Subcutaneous abdominal adipose tissue (tissue), 5 donors: ENCODE measurements around the gene PRSS38.

Source experiments
- H3K27ac ChIP-seq: one replicate; pipeline ENCODE4 v1.7.0; 2013; ENCODE audit warnings: low read depth, mild to moderate bottlenecking, inconsistent platforms, low read length, moderate library complexity
- H3K27me3 ChIP-seq, 5 donors: one replicate each; pipeline ENCODE4 v1.7.0; 2013; ENCODE audit warnings: low read length in 5 of 5, inconsistent platforms in 1 of 5; ENCODE audit not compliant: control insufficient read depth in 5 of 5, insufficient read depth in 4 of 5
- H3K36me3 ChIP-seq, 5 donors: one replicate each; pipeline ENCODE4 v1.7.0; 2013; ENCODE audit warnings: low read length in 5 of 5; ENCODE audit not compliant: control insufficient read depth in 5 of 5, insufficient read depth in 5 of 5
- H3K4me1 ChIP-seq, 5 donors: one replicate each; pipeline ENCODE4 v1.7.0; 2013; ENCODE audit warnings: low read length in 5 of 5, mild to moderate bottlenecking in 3 of 5, moderate library complexity in 1 of 5; ENCODE audit not compliant: control insufficient read depth in 5 of 5, insufficient read depth in 5 of 5
- H3K4me3 ChIP-seq, 5 donors: one replicate each; pipeline ENCODE4 v1.7.0; 2013; ENCODE audit warnings: low read length in 5 of 5, low read depth in 1 of 5
- H3K9ac ChIP-seq, 5 donors: one replicate each; pipeline ENCODE4 v1.7.0; 2013; ENCODE audit warnings: low read length in 5 of 5, mild to moderate bottlenecking in 4 of 5, moderate library complexity in 3 of 5
- H3K9me3 ChIP-seq, 5 donors: one replicate each; pipeline ENCODE4 v1.7.0; 2013; ENCODE audit warnings: low read length in 5 of 5; ENCODE audit not compliant: control insufficient read depth in 5 of 5
- donor health status: healthy.
- donor health status: healthy.
- donor health status: healthy.
- donor health status: healthy.
- donor health status: healthy.

PRSS38 gene

GRCh38 chr1:227815468-227816409, at the start of gene PRSS38:
Gene PRSS38 (plus strand): TSS chr1:227815675. CDS start chr1:227815717, 42 bp downstream.
- H3K27me3 ChIP-seq = no peaks in the 10 kb centered on the region
- H3K9ac ChIP-seq = no peak within 1 kb of the TSS
- H3K27ac ChIP-seq = no peak within 1 kb of the TSS
- no peak within 1 kb of the TSS for H3K4me3 ChIP-seq
- peaks cover 0 to 19% (median 15%) of the 10 kb centered on the region in 5 donors for H3K9me3 ChIP-seq
- H3K36me3 ChIP-seq = no peaks in the 10 kb centered on the region
- H3K4me1 ChIP-seq = no peaks in the 10 kb centered on the region

GRCh38 chr1:227766015-227766634, 49.4 kb upstream of the PRSS38 start:
- H3K27me3 ChIP-seq = no peaks in the 10 kb centered on the region
- H3K4me1 ChIP-seq = peaks cover 1 to 18% (median 15%) of the 10 kb centered on the region in 5 donors
- no peak overlapping the region for H3K27ac ChIP-seq
- no peak overlapping the region for H3K4me3 ChIP-seq
- no peak overlapping the region for H3K9ac ChIP-seq
- peaks cover 0 to 78% (median 60%) of the 10 kb centered on the region in 5 donors for H3K36me3 ChIP-seq
- no peaks in the 10 kb centered on the region for H3K9me3 ChIP-seq

- H3K27me3 ChIP-seq = no peaks in the 10 kb centered on the region
- peaks cover 1 to 18% (median 15%) of the 10 kb centered on the region in 5 donors for H3K4me1 ChIP-seq
- no peak overlapping the region for H3K27ac ChIP-seq
- no peak overlapping the region for H3K9ac ChIP-seq
- no peaks in the 10 kb centered on the region for H3K9me3 ChIP-seq
- H3K4me3 ChIP-seq = no peak overlapping the region
- peaks cover 0 to 74% (median 55%) of the 10 kb centered on the region in 5 donors for H3K36me3 ChIP-seq
Observed at GRCh38 chr1:227766653-227767277, 48.7 kb upstream of the PRSS38 start.

- no peaks in the 10 kb centered on the region for H3K9me3 ChIP-seq
- peaks cover 0 to 79% (median 53%) of the 10 kb centered on the region in 5 donors for H3K36me3 ChIP-seq
- no peaks in the 10 kb centered on the region for H3K27me3 ChIP-seq
- H3K4me1 ChIP-seq = peaks cover under 1 to 13% (median 7%) of the 10 kb centered on the region in 5 donors
- no peak overlapping the region for H3K9ac ChIP-seq
- H3K27ac ChIP-seq = no peak overlapping the region
- no peak overlapping the region for H3K4me3 ChIP-seq
Observed at GRCh38 chr1:227767401-227768124, 47.9 kb upstream of the PRSS38 start.

GRCh38 chr1:227768125-227768439, 47.4 kb upstream of the PRSS38 start:
- H3K36me3 ChIP-seq = peaks cover 0 to 79% (median 53%) of the 10 kb centered on the region in 5 donors
- H3K4me3 ChIP-seq = no peak overlapping the region
- no peaks in the 10 kb centered on the region for H3K9me3 ChIP-seq
- peaks cover 0 to 8% (median 2%) of the 10 kb centered on the region in 5 donors for H3K4me1 ChIP-seq
- H3K27me3 ChIP-seq = no peaks in the 10 kb centered on the region
- H3K27ac ChIP-seq = no peak overlapping the region
- H3K9ac ChIP-seq = no peak overlapping the region

GRCh38 chr1:227768640-227769039, 46.8 kb upstream of the PRSS38 start:
- H3K27ac ChIP-seq = no peak overlapping the region
- H3K27me3 ChIP-seq = no peaks in the 10 kb centered on the region
- no peak overlapping the region for H3K9ac ChIP-seq
- no peaks in the 10 kb centered on the region for H3K9me3 ChIP-seq
- H3K36me3 ChIP-seq = peaks cover 0 to 78% (median 56%) of the 10 kb centered on the region in 5 donors
- H3K4me1 ChIP-seq = peaks cover 0 to 3% (median 0%) of the 10 kb centered on the region in 5 donors
- H3K4me3 ChIP-seq = no peak overlapping the region

- Histone ChIP-seq H3K9ac (no peak overlapping the region), H3K9me3 (no peaks in the 10 kb centered on the region), H3K36me3 (peaks cover 0 to 74% (median 52%) of the 10 kb centered on the region in 5 donors), H3K27ac (no peak overlapping the region), H3K4me3 (no peak overlapping the region), H3K27me3 (no peaks in the 10 kb centered on the region), H3K4me1 (no peaks in the 10 kb centered on the region)
Observed at GRCh38 chr1:227769047-227769935, 46.2 kb upstream of the PRSS38 start.

GRCh38 chr1:227769936-227770494, 45.5 kb upstream of the PRSS38 start:
- no peak overlapping the region for H3K27ac ChIP-seq
- no peaks in the 10 kb centered on the region for H3K9me3 ChIP-seq
- no peaks in the 10 kb centered on the region for H3K27me3 ChIP-seq
- H3K9ac ChIP-seq = no peak overlapping the region
- peaks cover 0 to 5% (median 2%) of the 10 kb centered on the region in 5 donors for H3K4me1 ChIP-seq
- H3K4me3 ChIP-seq = no peak overlapping the region
- peaks cover 0 to 75% (median 52%) of the 10 kb centered on the region in 5 donors for H3K36me3 ChIP-seq

GRCh38 chr1:227770812-227771211, 44.7 kb upstream of the PRSS38 start:
- no peak overlapping the region for H3K9ac ChIP-seq
- no peak overlapping the region for H3K4me3 ChIP-seq
- no peaks in the 10 kb centered on the region for H3K27me3 ChIP-seq
- peaks cover 0 to 9% (median 7%) of the 10 kb centered on the region in 5 donors for H3K4me1 ChIP-seq
- H3K27ac ChIP-seq = no peak overlapping the region
- H3K9me3 ChIP-seq = no peaks in the 10 kb centered on the region
- peaks cover 0 to 74% (median 50%) of the 10 kb centered on the region in 5 donors for H3K36me3 ChIP-seq
